Natural killer cell treated with Interleukin-12 subunit alpha and Interleukin-12 subunit beta and Interleukin-15 and Interleukin-18, amount 100 ng/mL, for 72 hours (primary cell): ENCODE measurements around the gene RAPGEF1. TPM values are rescaled to one million over a fixed set of nuclear protein-coding genes. Genes with fewer than 3 reads are reported as not detected.

Experiments used
- ATAC-seq, 2 donors: fragments of 150-1000 bp; cut with Tn5 transposase in 1 of 2; sonication (Bioruptor Pico), chemical (Tn5 transposase) in 1 of 2; 2 replicates each; pipeline ENCODE4 v1.10.0; 2021
- DNase-seq: peaks from one replicate; pipeline ENCODE4 v3.0.0; 2022; ENCODE audit warnings: low spot score
- H3K27ac Mint-ChIP-seq, 2 donors: 1 replicate in 1 of 2; 2 replicates in 1 of 2; pipeline ENCODE4 v1.8.0; 2022; ENCODE audit warnings: mixed read lengths in 2 of 2, mild to moderate bottlenecking in 1 of 2, moderate library complexity in 1 of 2
- H3K27me3 Mint-ChIP-seq, 2 donors: 1 replicate in 1 of 2; 2 replicates in 1 of 2; pipeline ENCODE4 v1.8.0; 2022; ENCODE audit warnings: mixed read lengths in 2 of 2
- H3K36me3 Mint-ChIP-seq: one replicate; pipeline ENCODE4 v1.8.0; 2022; ENCODE audit warnings: mixed read lengths
- H3K4me1 Mint-ChIP-seq, 2 donors: 1 replicate in 1 of 2; 2 replicates in 1 of 2; pipeline ENCODE4 v1.8.0; 2022; ENCODE audit warnings: low read depth in 2 of 2, mixed read lengths in 2 of 2, mild to moderate bottlenecking in 1 of 2
- H3K4me3 Mint-ChIP-seq: one replicate; pipeline ENCODE4 v1.8.0; 2022; ENCODE audit warnings: mixed read lengths
- H3K9me3 Mint-ChIP-seq: 2 replicates; pipeline ENCODE4 v1.8.0; 2022; ENCODE audit warnings: mixed read lengths
- total RNA-seq, 2 donors: library from RNA; stranded (reverse); gene quantifications; one replicate each; pipeline ENCODE4 v1.2.3, GENCODE V29; 2022

Gene RAPGEF1, protein sequence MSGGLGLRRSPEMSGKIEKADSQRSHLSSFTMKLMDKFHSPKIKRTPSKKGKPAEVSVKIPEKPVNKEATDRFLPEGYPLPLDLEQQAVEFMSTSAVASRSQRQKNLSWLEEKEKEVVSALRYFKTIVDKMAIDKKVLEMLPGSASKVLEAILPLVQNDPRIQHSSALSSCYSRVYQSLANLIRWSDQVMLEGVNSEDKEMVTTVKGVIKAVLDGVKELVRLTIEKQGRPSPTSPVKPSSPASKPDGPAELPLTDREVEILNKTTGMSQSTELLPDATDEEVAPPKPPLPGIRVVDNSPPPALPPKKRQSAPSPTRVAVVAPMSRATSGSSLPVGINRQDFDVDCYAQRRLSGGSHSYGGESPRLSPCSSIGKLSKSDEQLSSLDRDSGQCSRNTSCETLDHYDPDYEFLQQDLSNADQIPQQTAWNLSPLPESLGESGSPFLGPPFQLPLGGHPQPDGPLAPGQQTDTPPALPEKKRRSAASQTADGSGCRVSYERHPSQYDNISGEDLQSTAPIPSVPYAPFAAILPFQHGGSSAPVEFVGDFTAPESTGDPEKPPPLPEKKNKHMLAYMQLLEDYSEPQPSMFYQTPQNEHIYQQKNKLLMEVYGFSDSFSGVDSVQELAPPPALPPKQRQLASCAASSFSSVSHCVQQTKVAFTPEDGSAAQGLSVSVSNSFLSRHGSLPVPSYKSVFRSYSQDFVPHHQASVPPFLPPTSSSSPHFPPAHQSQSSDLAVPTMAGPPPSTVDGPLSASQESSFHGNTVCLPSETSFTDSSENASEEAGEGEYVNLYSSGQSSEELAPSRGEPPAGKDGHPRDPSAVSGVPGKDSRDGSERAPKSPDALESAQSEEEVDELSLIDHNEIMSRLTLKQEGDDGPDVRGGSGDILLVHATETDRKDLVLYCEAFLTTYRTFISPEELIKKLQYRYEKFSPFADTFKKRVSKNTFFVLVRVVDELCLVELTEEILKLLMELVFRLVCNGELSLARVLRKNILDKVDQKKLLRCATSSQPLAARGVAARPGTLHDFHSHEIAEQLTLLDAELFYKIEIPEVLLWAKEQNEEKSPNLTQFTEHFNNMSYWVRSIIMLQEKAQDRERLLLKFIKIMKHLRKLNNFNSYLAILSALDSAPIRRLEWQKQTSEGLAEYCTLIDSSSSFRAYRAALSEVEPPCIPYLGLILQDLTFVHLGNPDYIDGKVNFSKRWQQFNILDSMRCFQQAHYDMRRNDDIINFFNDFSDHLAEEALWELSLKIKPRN (N-terminal part only)
- 100 to 1,000 TPM; 109 to 215 TPM for total RNA-seq

DNA sequence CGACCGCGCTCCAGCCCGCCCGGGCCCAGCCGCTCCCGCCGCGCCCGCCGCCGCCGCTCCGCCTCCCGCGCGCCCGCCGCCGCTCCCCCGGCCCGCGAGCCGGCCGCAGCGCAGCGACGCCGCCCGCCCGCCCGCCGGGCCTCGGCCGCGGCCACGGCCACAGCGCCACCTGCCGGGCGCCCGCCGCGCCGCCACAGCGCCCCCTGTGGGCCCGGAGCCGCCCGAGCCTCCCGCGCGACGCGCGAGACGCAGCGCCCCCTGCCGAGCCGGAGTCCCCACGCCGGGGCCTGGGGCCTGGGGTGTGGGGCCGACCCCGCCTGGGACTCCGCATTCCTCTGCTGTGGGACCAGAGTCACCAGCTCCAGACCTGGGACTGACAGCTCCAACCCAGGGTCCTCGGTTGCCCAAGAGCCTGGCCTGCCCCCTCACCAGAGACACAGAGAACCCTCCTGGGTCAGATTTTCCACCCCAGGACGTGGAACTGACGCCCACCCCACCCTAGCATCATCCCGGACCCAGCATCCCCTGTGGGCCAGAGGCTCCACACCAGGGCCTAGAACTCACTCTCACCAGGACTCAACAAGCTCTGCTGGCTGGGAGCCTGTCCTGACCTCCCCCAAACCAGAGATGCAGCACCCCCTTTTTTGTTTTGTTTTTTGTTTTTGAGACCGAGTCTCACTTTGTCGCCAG lies at the start of gene RAPGEF1:
RAPGEF1 (minus strand) TSS at position 118 of the 690 bp plus-strand sequence. CDS start 246 bp downstream, outside the sequence.
- no peaks in the 10 kb centered on the region for H3K27me3 Mint-ChIP-seq
- peak within 1 kb of the TSS; percentile 95 for H3K4me3 Mint-ChIP-seq
- H3K27ac Mint-ChIP-seq, result peak within 1 kb of the TSS; percentile 81 to 90
- H3K36me3 Mint-ChIP-seq, result no peaks in the 10 kb centered on the region
- peaks cover 34 to 45% of the 10 kb centered on the region in 2 donors for H3K4me1 Mint-ChIP-seq
- DNase-seq (peak; percentile 89), ATAC-seq (peak; percentile 88 to 91)
- H3K9me3 Mint-ChIP-seq, result no peaks in the 10 kb centered on the region

DNA sequence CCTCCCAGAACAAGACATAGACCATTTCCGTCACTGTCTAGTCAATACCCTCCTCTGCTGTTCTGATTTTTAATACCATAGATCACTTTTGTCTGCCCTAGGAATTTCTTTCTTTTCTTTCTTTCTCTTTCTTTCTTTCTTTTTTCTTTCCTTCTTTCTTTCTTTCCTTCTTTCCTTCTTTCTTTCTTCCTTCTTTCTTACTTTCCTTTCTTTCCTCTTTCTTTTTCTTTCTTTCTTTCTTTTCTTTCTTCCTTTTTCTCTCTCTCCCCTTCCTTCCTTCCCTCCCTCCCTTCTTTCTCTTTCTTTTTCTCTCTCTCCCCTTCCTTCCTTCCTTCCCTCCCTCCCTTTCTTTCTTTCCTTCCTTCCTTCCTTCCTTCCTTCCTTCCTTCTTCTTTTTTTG lies 49.0 kb upstream of the RAPGEF1 start:
- H3K9me3 Mint-ChIP-seq, result no peaks in the 10 kb centered on the region
- DNase-seq, result no peak
- ATAC-seq, result no peak
- no peak overlapping the region for H3K27ac Mint-ChIP-seq
- H3K27me3 Mint-ChIP-seq, result peaks cover 15 to 17% of the 10 kb centered on the region in 2 donors
- no peaks in the 10 kb centered on the region for H3K4me1 Mint-ChIP-seq
- no peak overlapping the region for H3K4me3 Mint-ChIP-seq
- no peaks in the 10 kb centered on the region for H3K36me3 Mint-ChIP-seq

DNA sequence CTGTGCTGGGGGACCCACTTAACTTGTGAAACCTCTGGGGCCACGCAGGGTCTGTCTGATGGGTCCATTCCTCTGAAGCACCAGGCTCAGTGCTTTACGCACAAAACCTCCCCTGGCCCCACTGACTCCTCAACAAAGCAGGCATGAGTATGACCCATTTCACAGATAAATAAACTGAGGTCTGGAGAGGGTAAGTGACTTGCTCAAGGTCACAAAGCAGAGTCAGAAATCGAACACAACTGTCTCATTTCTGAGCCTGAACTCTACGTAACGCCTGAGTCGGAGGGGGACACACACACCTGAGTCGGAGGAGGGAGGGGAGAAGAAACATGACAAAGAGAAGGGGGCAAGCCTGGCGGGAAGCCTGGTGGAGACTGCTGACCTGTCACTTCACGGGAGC lies 48.0 kb upstream of the RAPGEF1 start:
- H3K9me3 Mint-ChIP-seq, result no peaks in the 10 kb centered on the region
- H3K4me3 Mint-ChIP-seq, result no peak overlapping the region
- no peaks in the 10 kb centered on the region for H3K4me1 Mint-ChIP-seq
- peaks cover 25 to 27% of the 10 kb centered on the region in 2 donors for H3K27me3 Mint-ChIP-seq
- no peaks in the 10 kb centered on the region for H3K36me3 Mint-ChIP-seq
- ATAC-seq (no peak), DNase-seq (no peak)
- H3K27ac Mint-ChIP-seq, result no peak overlapping the region

DNA sequence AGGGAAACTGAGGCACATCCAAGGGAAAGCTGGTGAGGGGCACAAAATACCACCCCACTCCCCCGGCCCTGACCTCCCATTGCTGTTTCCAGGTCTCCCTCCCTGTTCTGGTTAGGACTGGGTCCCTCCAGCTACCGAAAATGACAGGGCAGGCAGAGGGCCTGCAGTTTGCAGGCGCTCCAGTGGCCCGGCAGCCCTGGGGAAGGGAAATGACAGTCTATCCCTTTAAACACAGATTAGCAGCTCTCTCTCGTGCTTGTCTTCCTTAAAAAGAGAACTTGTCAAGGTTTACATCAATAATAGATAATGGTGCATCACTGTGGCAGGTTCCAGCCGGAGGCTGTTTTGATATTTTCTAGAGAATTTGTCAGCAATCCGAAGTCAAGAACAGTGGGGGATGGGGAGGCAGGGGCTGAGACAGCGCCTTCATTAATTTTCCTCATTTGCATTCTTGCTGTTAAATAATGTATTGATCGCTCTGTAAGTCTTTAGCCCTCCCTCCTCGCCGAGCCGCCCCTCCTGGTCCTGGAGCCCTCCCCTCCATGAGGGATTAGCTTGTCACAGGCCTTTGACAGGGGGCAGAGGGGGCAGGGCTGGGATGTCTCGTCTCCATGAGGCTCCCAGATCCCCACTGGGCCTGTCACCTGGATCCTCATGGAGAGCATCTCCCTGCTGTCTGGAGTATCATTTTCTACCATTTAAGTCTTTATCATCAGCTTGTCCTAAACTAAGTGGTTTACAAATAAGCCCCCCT lies 45.0 kb upstream of the RAPGEF1 start:
- Mint-ChIP-seq H3K4me1 (no peaks in the 10 kb centered on the region), H3K36me3 (no peaks in the 10 kb centered on the region), H3K27me3 (peaks cover 28 to 46% of the 10 kb centered on the region in 2 donors), H3K4me3 (no peak overlapping the region), H3K27ac (no peak overlapping the region), H3K9me3 (no peaks in the 10 kb centered on the region)
- no peak for ATAC-seq
- no peak for DNase-seq

DNA sequence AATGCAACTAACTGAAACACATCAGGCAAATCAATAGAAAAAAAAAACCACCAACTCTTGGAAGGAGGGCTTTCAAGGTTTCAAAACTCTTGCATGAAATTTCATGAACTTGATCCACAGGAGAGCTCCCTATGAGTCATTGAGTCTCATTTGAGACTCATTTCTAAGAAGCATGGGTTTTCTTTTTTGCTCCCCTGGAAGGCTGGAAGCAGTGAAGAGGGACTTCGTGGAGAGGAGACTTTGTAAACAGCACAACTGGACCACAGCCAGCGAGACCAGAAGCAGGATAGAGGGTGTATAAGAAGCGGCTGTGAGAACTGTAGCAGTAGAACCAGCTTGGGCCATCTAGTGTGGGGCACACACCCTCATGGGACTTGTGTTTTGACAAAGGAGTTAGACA lies 41.2 kb upstream of the RAPGEF1 start:
- Mint-ChIP-seq H3K27ac (no peak overlapping the region), H3K4me1 (no peaks in the 10 kb centered on the region), H3K27me3 (peaks cover 22 to 41% of the 10 kb centered on the region in 2 donors), H3K4me3 (no peak overlapping the region), H3K36me3 (no peaks in the 10 kb centered on the region), H3K9me3 (no peaks in the 10 kb centered on the region)
- ATAC-seq, result no peak
- DNase-seq, result no peak

DNA sequence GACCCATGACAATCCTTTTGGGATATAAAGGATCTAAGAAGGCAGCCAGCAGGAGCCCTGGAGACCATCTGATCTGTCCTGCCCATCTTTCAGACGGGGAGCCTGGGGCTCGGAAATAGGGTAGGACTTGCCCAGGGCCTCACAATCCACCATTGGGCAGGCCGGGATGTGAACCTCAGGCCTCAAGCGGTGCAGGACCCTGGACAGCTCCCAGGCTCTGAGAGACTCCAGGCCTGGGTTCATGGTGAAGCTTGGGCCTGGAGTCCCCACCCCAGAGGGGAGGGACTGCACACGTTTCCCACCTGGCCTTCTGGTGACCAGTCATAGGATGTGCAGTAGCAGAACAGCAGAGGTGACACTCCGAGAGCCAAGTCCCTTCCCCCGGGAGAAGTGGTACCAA lies 36.6 kb upstream of the RAPGEF1 start:
- peak in 1 of 2 donors; percentile 53 for ATAC-seq
- peaks cover 10 to 20% of the 10 kb centered on the region in 2 donors for H3K27me3 Mint-ChIP-seq

DNA sequence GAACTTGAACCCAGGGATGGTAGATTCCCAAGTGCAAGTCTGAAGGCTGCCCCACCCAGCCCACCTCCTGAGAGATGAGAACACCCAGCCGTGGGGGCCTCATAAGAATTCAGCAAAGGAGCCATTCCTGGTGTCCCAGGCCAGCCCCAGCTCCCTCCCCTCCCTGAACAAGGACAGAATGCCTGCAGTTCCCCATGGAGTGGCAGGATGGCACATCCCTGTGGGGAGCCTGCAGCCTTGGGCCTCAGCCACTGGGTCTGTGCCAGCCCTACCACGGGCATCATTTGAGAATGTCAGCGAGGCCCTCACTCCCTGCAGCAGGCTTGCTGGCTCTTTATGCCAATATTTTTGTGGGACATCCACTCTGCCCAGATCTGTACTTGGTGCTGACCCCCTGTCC lies 36.2 kb upstream of the RAPGEF1 start:
- H3K4me1 Mint-ChIP-seq, result no peaks in the 10 kb centered on the region
- H3K27ac Mint-ChIP-seq, result no peak overlapping the region
- DNase-seq, result no peak
- H3K9me3 Mint-ChIP-seq, result no peaks in the 10 kb centered on the region
- H3K27me3 Mint-ChIP-seq, result peaks cover 9 to 17% of the 10 kb centered on the region in 2 donors
- no peak for ATAC-seq
- no peak overlapping the region for H3K4me3 Mint-ChIP-seq
- no peaks in the 10 kb centered on the region for H3K36me3 Mint-ChIP-seq

More for the DNA sequence above, 36.6 kb upstream of the RAPGEF1 start:
- Mint-ChIP-seq H3K4me1 (no peaks in the 10 kb centered on the region), H3K9me3 (no peaks in the 10 kb centered on the region), H3K4me3 (no peak overlapping the region), H3K36me3 (no peaks in the 10 kb centered on the region), H3K27ac (no peak overlapping the region)
- DNase-seq, result no peak

DNA sequence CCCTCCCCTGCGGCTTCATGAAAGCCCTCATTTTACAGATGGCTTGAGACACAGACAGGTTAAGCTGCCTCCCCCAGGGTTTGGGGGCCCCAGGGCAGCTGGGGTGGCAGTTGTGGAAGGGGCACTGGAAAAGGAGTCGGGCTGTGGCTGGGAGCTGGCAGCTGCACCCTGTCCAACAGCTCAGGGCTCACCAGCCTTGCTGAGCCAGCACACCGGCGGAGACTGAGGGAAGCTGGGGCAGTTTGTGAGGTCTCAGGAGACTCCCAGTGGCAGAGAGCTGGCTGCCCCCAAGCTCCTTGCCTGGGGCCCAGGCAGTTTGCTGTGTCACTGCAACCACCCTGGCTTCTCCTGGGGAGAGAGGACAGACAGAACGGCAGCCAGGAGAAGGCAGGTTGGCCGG lies 34.8 kb upstream of the RAPGEF1 start:
- Mint-ChIP-seq H3K9me3 (no peaks in the 10 kb centered on the region), H3K4me1 (no peaks in the 10 kb centered on the region), H3K27ac (no peak overlapping the region), H3K27me3 (peaks cover 16 to 22% of the 10 kb centered on the region in 2 donors), H3K4me3 (no peak overlapping the region), H3K36me3 (no peaks in the 10 kb centered on the region)
- DNase-seq, result no peak
- ATAC-seq, result no peak

DNA sequence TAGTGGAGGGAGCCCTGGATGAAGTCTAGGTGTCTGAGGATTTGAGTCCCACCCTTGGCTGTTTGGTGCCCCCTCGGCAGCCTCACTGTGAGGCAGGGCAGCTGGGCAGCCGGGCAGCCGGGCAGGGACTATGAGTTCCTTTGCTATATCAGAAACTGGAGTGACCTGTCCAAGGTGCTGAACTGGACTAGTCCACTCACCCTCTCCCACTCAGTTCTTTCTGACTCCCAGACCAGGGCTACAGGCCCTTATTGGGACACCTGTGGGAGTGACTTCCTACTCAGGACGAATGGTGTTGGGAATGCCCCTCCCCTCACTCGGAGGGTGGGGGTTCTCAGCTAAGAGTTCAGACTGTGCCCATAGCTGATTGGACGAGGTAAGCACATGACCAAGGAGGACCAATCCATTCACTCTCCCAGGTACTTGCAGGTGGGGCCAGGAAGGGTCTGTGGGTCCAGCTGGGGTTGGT lies 34.1 kb upstream of the RAPGEF1 start:
- Mint-ChIP-seq H3K27me3 (peaks cover 16 to 19% of the 10 kb centered on the region in 2 donors), H3K27ac (no peak overlapping the region), H3K36me3 (no peaks in the 10 kb centered on the region), H3K4me3 (no peak overlapping the region), H3K4me1 (no peaks in the 10 kb centered on the region), H3K9me3 (no peaks in the 10 kb centered on the region)
- DNase-seq (no peak), ATAC-seq (no peak)

DNA sequence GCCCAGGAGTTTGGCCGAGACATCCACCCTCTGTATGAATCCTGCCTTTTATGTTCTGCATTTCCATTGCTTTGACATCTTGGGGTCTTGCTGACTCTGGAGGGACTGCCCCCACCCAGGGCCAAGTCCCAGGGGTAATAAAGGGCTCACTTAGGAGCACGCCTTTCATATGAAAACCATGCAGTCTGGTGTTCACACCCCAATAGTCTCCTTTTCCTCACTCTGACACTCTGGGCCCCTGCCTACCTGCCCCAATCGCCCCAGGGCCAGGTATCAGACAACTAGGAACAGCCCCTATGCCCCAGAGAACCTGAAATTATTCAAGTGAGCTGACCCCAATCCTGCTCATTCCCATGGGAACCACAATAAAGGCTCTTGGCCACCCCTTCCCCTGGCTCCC lies 33.1 kb upstream of the RAPGEF1 start:
- DNase-seq (no peak), ATAC-seq (no peak)
- no peaks in the 10 kb centered on the region for H3K36me3 Mint-ChIP-seq
- H3K27me3 Mint-ChIP-seq, result peaks cover 13 to 15% of the 10 kb centered on the region in 2 donors
- H3K4me1 Mint-ChIP-seq, result no peaks in the 10 kb centered on the region
- H3K9me3 Mint-ChIP-seq, result no peaks in the 10 kb centered on the region
- no peak overlapping the region for H3K27ac Mint-ChIP-seq
- no peak overlapping the region for H3K4me3 Mint-ChIP-seq

DNA sequence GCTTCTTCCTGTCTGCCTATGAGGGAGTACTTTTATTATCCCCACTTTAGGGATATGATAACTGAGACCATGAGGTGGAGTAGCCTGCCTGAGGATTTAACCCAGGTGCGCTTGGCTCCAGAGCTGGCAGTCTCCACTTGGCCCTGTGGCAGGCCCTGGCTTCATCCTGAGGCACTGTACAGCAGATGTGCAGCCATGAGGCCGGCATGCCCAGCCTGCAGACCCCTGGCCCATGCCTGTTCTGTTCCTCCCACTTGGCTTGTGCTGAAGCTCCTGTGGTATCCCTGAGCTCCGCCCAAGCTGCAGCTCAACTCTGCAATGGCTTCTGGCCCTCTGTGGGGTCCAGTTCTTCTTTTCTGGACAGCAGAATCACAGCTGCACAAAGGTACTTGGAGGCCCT lies 31.8 kb upstream of the RAPGEF1 start:
- ATAC-seq, result no peak
- DNase-seq, result no peak
- no peak overlapping the region for H3K27ac Mint-ChIP-seq
- no peaks in the 10 kb centered on the region for H3K9me3 Mint-ChIP-seq
- H3K4me3 Mint-ChIP-seq, result no peak overlapping the region
- H3K36me3 Mint-ChIP-seq, result no peaks in the 10 kb centered on the region
- H3K4me1 Mint-ChIP-seq, result no peaks in the 10 kb centered on the region
- peaks cover 10 to 15% of the 10 kb centered on the region in 2 donors for H3K27me3 Mint-ChIP-seq

DNA sequence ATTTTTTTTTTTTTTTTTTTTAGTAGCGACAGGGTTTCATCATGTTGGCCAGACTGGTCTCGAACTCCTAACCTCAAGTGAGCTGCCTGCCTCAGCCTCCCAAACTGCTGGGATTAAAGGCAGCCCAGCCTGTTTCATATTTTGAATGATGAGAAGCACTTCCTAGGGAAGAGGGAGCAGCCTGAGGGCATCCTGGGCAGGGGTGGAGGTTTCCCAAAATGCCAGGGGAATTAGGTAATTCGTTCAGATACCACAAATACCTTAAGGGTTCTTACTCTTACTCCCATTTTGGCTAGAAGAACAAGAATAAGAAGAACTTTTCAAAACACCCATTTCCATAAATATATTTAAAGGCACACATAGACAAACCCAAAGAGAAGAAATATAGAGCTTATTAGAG lies 29.5 kb upstream of the RAPGEF1 start:
- Mint-ChIP-seq H3K4me1 (no peaks in the 10 kb centered on the region), H3K4me3 (no peak overlapping the region), H3K27ac (no peak overlapping the region), H3K9me3 (no peaks in the 10 kb centered on the region), H3K36me3 (no peaks in the 10 kb centered on the region), H3K27me3 (peaks cover 21 to 30% of the 10 kb centered on the region in 2 donors)
- DNase-seq (no peak), ATAC-seq (no peak)
